ENCODE results near the gene PTPRD. TPM values are rescaled to one million over a fixed set of nuclear protein-coding genes. Genes with fewer than 3 reads are reported as not detected.

PTPRD gene
- total and polyA plus RNA-seq, 5 experiments from 2014 or later, result not detected

GRCh38 chr9:10250219-10250618 is 362.6 kb downstream of the PTPRD start:
- ATAC-seq (no peak), DNase-seq (no peak)
- H3K9me3 Mint-ChIP-seq, result peaks cover 0 to 11% (median 4%) of the 10 kb centered on the region in 9 donors
- H3K27me3 Mint-ChIP-seq, result no peaks in the 10 kb centered on the region
- no peaks in the 10 kb centered on the region for H3K36me3 Mint-ChIP-seq
- H3K4me1 Mint-ChIP-seq, result no peaks in the 10 kb centered on the region
- POLR2A ChIA-PET, result no interaction called here
- H3K27ac Mint-ChIP-seq, result no peak overlapping the region
- no peak overlapping the region for H3K4me3 Mint-ChIP-seq

GRCh38 chr9:10248890-10249289 is 363.9 kb downstream of the PTPRD start:
- POLR2A ChIA-PET, result no interaction called here
- Mint-ChIP-seq H3K4me3 (no peak overlapping the region), H3K4me1 (no peaks in the 10 kb centered on the region), H3K27me3 (no peaks in the 10 kb centered on the region), H3K36me3 (no peaks in the 10 kb centered on the region), H3K27ac (no peak overlapping the region), H3K9me3 (peaks cover 2 to 11% (median 5%) of the 10 kb centered on the region in 9 donors)
- DNase-seq, result no peak
- no peak for ATAC-seq

GRCh38 chr9:10242255-10242654 is 370.5 kb downstream of the PTPRD start:
- Mint-ChIP-seq H3K4me1 (no peaks in the 10 kb centered on the region), H3K9me3 (peaks cover 4 to 21% (median 7%) of the 10 kb centered on the region in 9 donors), H3K4me3 (no peak overlapping the region), H3K27ac (no peak overlapping the region), H3K36me3 (no peaks in the 10 kb centered on the region), H3K27me3 (no peaks in the 10 kb centered on the region)
- ATAC-seq (no peak), DNase-seq (no peak)
- POLR2A ChIA-PET, result no interaction called here

- DNase-seq (no peak), ATAC-seq (no peak)
- POLR2A ChIA-PET, result no interaction called here
- H3K27me3 Mint-ChIP-seq, result no peaks in the 10 kb centered on the region
- no peaks in the 10 kb centered on the region for H3K4me1 Mint-ChIP-seq
- H3K4me3 Mint-ChIP-seq, result no peak overlapping the region
- H3K36me3 Mint-ChIP-seq, result no peaks in the 10 kb centered on the region
- no peak overlapping the region for H3K27ac Mint-ChIP-seq
- peaks cover 0 to 10% (median 2%) of the 10 kb centered on the region in 9 donors for H3K9me3 Mint-ChIP-seq
Measured at GRCh38 chr9:10238087-10238486, 374.7 kb downstream of the PTPRD start.

GRCh38 chr9:10237584-10237983 is 375.2 kb downstream of the PTPRD start:
- DNase-seq, result no peak
- POLR2A ChIA-PET, result no interaction called here
- Mint-ChIP-seq H3K4me3 (no peak overlapping the region), H3K36me3 (no peaks in the 10 kb centered on the region), H3K27me3 (no peaks in the 10 kb centered on the region), H3K27ac (no peak overlapping the region), H3K9me3 (peaks cover 0 to 10% (median under 1%) of the 10 kb centered on the region in 9 donors), H3K4me1 (no peaks in the 10 kb centered on the region)
- no peak for ATAC-seq

- Mint-ChIP-seq H3K9me3 (peaks cover 0 to 10% (median under 1%) of the 10 kb centered on the region in 9 donors), H3K27me3 (no peaks in the 10 kb centered on the region), H3K36me3 (no peaks in the 10 kb centered on the region), H3K4me3 (no peak overlapping the region), H3K27ac (no peak overlapping the region), H3K4me1 (no peaks in the 10 kb centered on the region)
- DNase-seq (no peak), ATAC-seq (no peak)
- POLR2A ChIA-PET, result no interaction called here
Measured at GRCh38 chr9:10236161-10236560, 376.6 kb downstream of the PTPRD start.

GRCh38 chr9:10235376-10235775 is 377.4 kb downstream of the PTPRD start:
- H3K27me3 Mint-ChIP-seq, result no peaks in the 10 kb centered on the region
- H3K9me3 Mint-ChIP-seq, result peaks cover 0 to 10% (median 2%) of the 10 kb centered on the region in 9 donors
- no peaks in the 10 kb centered on the region for H3K36me3 Mint-ChIP-seq
- POLR2A ChIA-PET, result no interaction called here
- H3K27ac Mint-ChIP-seq, result no peak overlapping the region
- DNase-seq (no peak), ATAC-seq (no peak)
- no peaks in the 10 kb centered on the region for H3K4me1 Mint-ChIP-seq
- H3K4me3 Mint-ChIP-seq, result no peak overlapping the region

GRCh38 chr9:10232352-10232930 is 380.4 kb downstream of the PTPRD start:
- ATAC-seq (no peak), DNase-seq (no peak)
- H3K27me3 Mint-ChIP-seq, result no peaks in the 10 kb centered on the region
- H3K9me3 Mint-ChIP-seq, result peaks cover 0 to 11% (median 2%) of the 10 kb centered on the region in 9 donors
- H3K4me3 Mint-ChIP-seq, result no peak overlapping the region
- H3K27ac Mint-ChIP-seq, result no peak overlapping the region
- POLR2A ChIA-PET, result no interaction called here
- H3K4me1 Mint-ChIP-seq, result no peaks in the 10 kb centered on the region
- no peaks in the 10 kb centered on the region for H3K36me3 Mint-ChIP-seq

GRCh38 chr9:10230512-10230911 is 382.3 kb downstream of the PTPRD start:
- no peaks in the 10 kb centered on the region for H3K4me1 Mint-ChIP-seq
- no peaks in the 10 kb centered on the region for H3K27me3 Mint-ChIP-seq
- no peak overlapping the region for H3K27ac Mint-ChIP-seq
- H3K4me3 Mint-ChIP-seq, result no peak overlapping the region
- no peaks in the 10 kb centered on the region for H3K36me3 Mint-ChIP-seq
- no peak for DNase-seq
- POLR2A ChIA-PET, result no interaction called here
- ATAC-seq, result no peak
- peaks cover 0 to 11% (median 2%) of the 10 kb centered on the region in 9 donors for H3K9me3 Mint-ChIP-seq

GRCh38 chr9:10228082-10228481 is 384.7 kb downstream of the PTPRD start:
- Mint-ChIP-seq H3K27me3 (no peaks in the 10 kb centered on the region), H3K4me1 (peaks cover 0 to 2% (median 0%) of the 10 kb centered on the region in 4 donors), H3K27ac (no peak overlapping the region), H3K4me3 (no peak overlapping the region), H3K36me3 (no peaks in the 10 kb centered on the region), H3K9me3 (peaks cover 0 to 12% (median 2%) of the 10 kb centered on the region in 9 donors)
- DNase-seq, result no peak
- no peak for ATAC-seq
- POLR2A ChIA-PET, result no interaction called here

- no peak for ATAC-seq
- no peak overlapping the region for H3K4me3 Mint-ChIP-seq
Measured at GRCh38 chr9:10226996-10227395, 385.8 kb downstream of the PTPRD start.

GRCh38 chr9:10212702-10213101 is 400.1 kb downstream of the PTPRD start:
- Mint-ChIP-seq H3K4me3 (no peak overlapping the region), H3K9me3 (peaks cover 0 to 16% (median 0%) of the 10 kb centered on the region in 9 donors), H3K4me1 (peaks cover 0 to 4% (median 0%) of the 10 kb centered on the region in 4 donors), H3K27me3 (no peaks in the 10 kb centered on the region), H3K27ac (no peak overlapping the region), H3K36me3 (no peaks in the 10 kb centered on the region)
- POLR2A ChIA-PET, result no interaction called here
- no peak for DNase-seq
- no peak for ATAC-seq

More at GRCh38 chr9:10226996-10227395, 385.8 kb downstream of the PTPRD start:
- H3K27me3 Mint-ChIP-seq, result no peaks in the 10 kb centered on the region
- no peaks in the 10 kb centered on the region for H3K36me3 Mint-ChIP-seq
- peaks cover 0 to 3% (median 0%) of the 10 kb centered on the region in 4 donors for H3K4me1 Mint-ChIP-seq
- no peak for DNase-seq
- H3K27ac Mint-ChIP-seq, result no peak overlapping the region
- H3K9me3 Mint-ChIP-seq, result peaks cover 0 to 12% (median 2%) of the 10 kb centered on the region in 9 donors
- POLR2A ChIA-PET, result no interaction called here

GRCh38 chr9:10208691-10209069 is 404.1 kb downstream of the PTPRD start:
- Mint-ChIP-seq H3K27me3 (peaks cover 0 to 3% (median 0%) of the 10 kb centered on the region in 5 donors), H3K36me3 (no peaks in the 10 kb centered on the region), H3K9me3 (peaks cover 0 to 16% (median 2%) of the 10 kb centered on the region in 9 donors), H3K4me3 (no peak overlapping the region), H3K27ac (no peak overlapping the region), H3K4me1 (peaks cover 0 to 4% (median 0%) of the 10 kb centered on the region in 4 donors)
- no peak for DNase-seq
- POLR2A ChIA-PET, result no interaction called here
- ATAC-seq, result no peak

GRCh38 chr9:10204276-10204675 is 408.5 kb downstream of the PTPRD start:
- peaks cover 0 to 3% (median 0%) of the 10 kb centered on the region in 5 donors for H3K27me3 Mint-ChIP-seq
- ATAC-seq, result no peak
- no peaks in the 10 kb centered on the region for H3K36me3 Mint-ChIP-seq
- no peak for DNase-seq
- no peak overlapping the region for H3K27ac Mint-ChIP-seq
- H3K9me3 Mint-ChIP-seq, result peaks cover 0 to 8% (median 2%) of the 10 kb centered on the region in 9 donors
- POLR2A ChIA-PET, result no interaction called here
- H3K4me3 Mint-ChIP-seq, result no peak overlapping the region
- H3K4me1 Mint-ChIP-seq, result peaks cover 0 to 4% (median 0%) of the 10 kb centered on the region in 4 donors

All from naive thymus-derived CD8-positive, alpha-beta T cell (primary cell).